ENCODE measurements around the gene C10orf90. TPM values are rescaled to one million over a fixed set of nuclear protein-coding genes. Genes with fewer than 3 reads are reported as not detected.

The C10orf90 gene
- total RNA-seq, 1 donor = not detected

DNA sequence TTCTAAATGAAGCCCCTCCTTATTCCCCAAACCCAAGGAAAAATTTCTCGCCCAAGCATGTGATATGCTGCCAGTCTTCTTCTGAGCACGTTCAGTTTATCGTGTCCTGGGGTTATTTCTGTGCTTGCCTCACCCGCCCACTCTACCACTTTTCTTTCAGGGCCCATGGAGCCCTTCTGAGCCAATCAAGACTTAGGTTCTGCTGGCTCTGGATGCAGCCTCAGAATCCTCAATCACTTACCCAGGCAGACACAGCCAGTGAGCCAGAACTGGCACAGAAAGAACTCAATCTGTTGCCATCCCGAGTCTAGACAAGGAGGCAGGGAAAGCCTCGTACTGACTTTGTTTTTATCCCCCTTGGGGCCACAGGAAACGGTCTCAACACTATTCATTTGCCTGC, 34.2 kb upstream of the C10orf90 start:
- H3K4me3 ChIP-seq (ENCODE audit: low read depth, low read length) = no peak overlapping the region
- TF ChIP-seq CTCF (IDR thresholded peaks at IDR 0.05; ENCODE audit: insufficient read depth, low read depth, low read length) = no peak
- DNase-seq (ENCODE audit: low read depth) = no peak

DNA sequence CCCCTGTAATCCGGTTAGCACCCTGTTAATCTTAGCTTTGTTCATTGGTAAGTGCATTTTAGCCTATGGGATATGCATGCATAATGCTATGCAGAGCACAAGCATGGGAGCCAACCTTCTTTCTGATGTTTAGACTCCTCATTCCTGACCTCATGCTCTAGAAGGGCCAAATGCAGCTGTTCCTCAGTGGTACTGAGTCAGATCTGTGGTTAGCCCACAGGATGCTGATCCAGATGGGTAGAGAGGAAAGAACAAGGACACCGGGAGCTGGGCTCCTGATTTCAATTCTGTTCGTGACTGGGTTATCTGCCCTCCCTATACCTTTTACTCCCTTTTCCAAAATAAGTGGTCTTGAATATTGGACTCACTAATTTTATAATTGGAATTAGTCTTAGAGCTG, 31.7 kb upstream of the C10orf90 start:
- TF ChIP-seq CTCF (IDR thresholded peaks at IDR 0.05; ENCODE audit: insufficient read depth, low read depth, low read length) = no peak
- no peak for DNase-seq (ENCODE audit: low read depth)
- no peak overlapping the region for H3K4me3 ChIP-seq (ENCODE audit: low read depth, low read length)

DNA sequence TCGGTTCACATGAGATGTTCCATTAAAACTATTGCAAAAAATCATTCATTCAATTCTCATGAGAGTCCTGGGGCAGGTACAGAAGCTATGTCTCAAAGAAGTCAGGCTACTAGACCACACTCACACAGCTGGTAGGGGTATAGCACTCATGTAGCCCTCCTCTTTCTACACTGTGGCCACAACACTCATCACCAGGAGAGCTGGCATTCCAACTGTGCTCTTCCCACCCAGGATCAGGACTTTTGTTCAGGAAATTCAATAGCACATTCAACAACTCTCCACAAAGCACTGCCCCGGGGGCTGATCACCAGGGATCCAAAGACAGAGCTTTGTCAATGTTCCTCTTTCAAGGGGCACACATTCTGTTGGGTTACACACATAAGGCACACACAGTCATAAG, 31.0 kb upstream of the C10orf90 start:
- H3K4me3 ChIP-seq (ENCODE audit: low read depth, low read length) = no peak overlapping the region
- no peak for DNase-seq (ENCODE audit: low read depth)
- no peak for TF ChIP-seq CTCF (IDR thresholded peaks at IDR 0.05; ENCODE audit: insufficient read depth, low read depth, low read length)

- DNase-seq (ENCODE audit: low read depth) = no peak
- TF ChIP-seq CTCF (IDR thresholded peaks at IDR 0.05; ENCODE audit: insufficient read depth, low read depth, low read length) = no peak
- H3K4me3 ChIP-seq (ENCODE audit: low read depth, low read length) = no peak overlapping the region
These were observed 26.2 kb upstream of the C10orf90 start for GRCh38 chr10:126696684-126697083.

GRCh38 chr10:126691456-126691855, 21.0 kb upstream of the C10orf90 start:
- no peak for DNase-seq (ENCODE audit: low read depth)
- TF ChIP-seq CTCF (IDR thresholded peaks at IDR 0.05; ENCODE audit: insufficient read depth, low read depth, low read length) = no peak
- no peak overlapping the region for H3K4me3 ChIP-seq (ENCODE audit: low read depth, low read length)

GRCh38 chr10:126690534-126690933, 20.0 kb upstream of the C10orf90 start:
- no peak overlapping the region for H3K4me3 ChIP-seq (ENCODE audit: low read depth, low read length)
- no peak for TF ChIP-seq CTCF (IDR thresholded peaks at IDR 0.05; ENCODE audit: insufficient read depth, low read depth, low read length)
- no peak for DNase-seq (ENCODE audit: low read depth)

DNA sequence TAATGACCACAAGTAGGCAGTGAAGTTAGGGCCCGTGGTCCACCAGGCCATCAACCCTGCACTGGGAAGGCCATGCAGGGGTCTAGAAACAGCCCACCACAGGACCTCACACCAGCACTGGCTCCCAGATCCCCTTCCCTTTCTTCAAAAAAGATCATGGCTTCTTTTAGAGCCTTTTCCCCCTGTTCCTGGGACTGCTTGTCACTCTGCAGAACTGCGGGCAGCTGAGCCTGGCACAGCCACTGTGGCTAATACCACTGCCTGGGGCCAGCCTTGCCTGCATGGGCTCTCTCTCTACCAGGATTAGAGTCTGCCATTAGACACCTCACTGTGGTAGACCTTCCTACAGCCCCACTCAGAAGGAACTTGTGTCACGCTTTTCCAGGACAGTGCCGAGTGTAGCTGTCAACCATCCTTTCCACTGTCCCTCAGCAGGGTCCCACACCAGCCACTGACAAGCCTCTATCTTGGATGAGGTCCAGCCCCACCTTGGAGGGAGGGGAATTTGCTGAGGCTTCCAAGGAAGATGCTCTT, 19.0 kb upstream of the C10orf90 start:
- no peak overlapping the region for H3K4me3 ChIP-seq (ENCODE audit: low read depth, low read length)
- DNase-seq (ENCODE audit: low read depth) = no peak
- no peak for TF ChIP-seq CTCF (IDR thresholded peaks at IDR 0.05; ENCODE audit: insufficient read depth, low read depth, low read length)

Measured in fibroblast of villous mesenchyme (primary cell).